22Rv1 (cell line): ENCODE measurements around the gene KCNQ1OT1.

Experiments used
- H3K27ac ChIP-seq: fragments of 450-650 bp; 2 replicates; pipeline ENCODE4 v1.5.1; 2017
- CTCF ChIP-seq: fragments of 450-650 bp; IDR thresholded peaks from 2 replicates; pipeline ENCODE4 v1.5.1; 2017; ENCODE audit warnings: mild to moderate bottlenecking
- ZFX ChIP-seq: fragments of 450-650 bp; IDR thresholded peaks from 2 replicates; pipeline ENCODE4 v1.6.1; 2017; ENCODE audit warnings: antibody characterized with exemption, borderline replicate concordance

KCNQ1OT1 gene

GRCh38 chr11:2728663-2729332, 29.0 kb upstream of the KCNQ1OT1 start:
- TF ChIP-seq CTCF (no peak), ZFX (no peak)
- no peak overlapping the region for H3K27ac ChIP-seq

GRCh38 chr11:2728128-2728662, 28.4 kb upstream of the KCNQ1OT1 start:
- TF ChIP-seq CTCF (no peak), ZFX (no peak)

DNA sequence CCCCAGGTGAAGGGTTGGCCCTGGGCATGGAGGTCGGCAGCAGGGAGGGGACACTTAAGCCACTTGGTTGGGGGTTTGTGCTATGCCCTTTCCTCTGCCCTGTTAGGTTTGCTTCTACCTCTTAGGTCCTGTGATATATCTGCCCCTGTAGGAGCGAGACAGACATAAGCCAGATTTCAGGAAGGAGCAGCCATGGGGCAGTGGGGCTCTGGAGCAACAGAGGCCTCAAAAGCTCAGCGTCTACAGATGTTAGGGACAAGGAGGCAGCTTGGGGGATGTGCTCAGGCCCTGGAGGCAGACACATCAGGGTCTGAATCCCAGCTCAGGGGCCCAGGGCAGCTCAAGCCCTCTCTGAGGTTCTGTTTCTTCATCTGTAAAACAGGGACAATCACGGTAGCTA, 27.2 kb upstream of the KCNQ1OT1 start:
- TF ChIP-seq CTCF (no peak), ZFX (no peak)
- no peak overlapping the region for H3K27ac ChIP-seq

More at GRCh38 chr11:2728128-2728662, 28.4 kb upstream of the KCNQ1OT1 start:
- H3K27ac ChIP-seq = no peak overlapping the region

DNA sequence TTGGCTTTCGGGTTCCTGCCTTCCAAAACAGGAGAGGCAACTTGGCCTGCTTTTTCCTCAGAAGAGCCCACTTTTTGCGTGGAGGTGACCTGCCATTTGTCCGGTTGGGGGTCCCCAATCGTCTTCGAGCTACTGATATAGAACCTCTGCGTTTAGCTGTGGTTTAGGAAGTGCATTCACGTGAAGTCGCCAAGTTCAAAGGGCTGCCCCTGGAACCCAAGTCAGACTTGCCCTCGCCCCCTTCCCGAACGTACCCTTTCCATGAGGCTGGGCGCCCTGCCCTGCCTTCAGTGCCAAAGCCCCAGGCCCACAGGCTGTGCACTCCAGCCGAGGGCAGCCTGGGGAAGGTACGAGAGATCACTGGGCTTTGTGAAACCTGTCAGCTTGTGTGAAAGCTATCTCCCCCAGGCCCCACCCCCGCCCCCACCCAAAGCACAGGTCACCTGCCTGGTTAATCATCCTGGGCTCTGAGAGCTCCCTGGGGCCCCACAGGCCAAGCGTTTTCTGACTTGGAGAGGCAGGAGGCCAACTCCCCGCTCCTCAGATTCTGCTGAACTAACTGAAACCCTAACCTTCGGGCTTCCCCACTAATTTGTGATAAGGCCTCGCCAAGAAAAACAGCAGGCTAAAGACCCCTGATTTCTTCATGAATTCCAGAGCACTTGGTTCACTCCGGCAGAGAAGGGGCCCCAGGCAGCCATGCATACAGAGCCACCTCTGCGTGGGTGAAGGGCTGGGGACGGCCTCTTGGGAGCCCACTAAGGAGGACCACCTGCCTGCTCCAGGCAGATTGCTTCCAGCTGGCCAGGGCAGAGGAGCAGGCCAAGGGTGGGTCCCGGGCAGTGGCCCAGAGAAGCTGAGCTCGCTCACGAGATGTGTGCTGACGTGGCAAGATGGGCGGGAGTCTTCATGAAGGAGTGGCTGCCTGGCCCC, 25.8 kb upstream of the KCNQ1OT1 start:
- no peak overlapping the region for H3K27ac ChIP-seq
- TF ChIP-seq CTCF (no peak), ZFX (no peak)

GRCh38 chr11:2724653-2725367, 25.0 kb upstream of the KCNQ1OT1 start:
- TF ChIP-seq CTCF (no peak), ZFX (no peak)

DNA sequence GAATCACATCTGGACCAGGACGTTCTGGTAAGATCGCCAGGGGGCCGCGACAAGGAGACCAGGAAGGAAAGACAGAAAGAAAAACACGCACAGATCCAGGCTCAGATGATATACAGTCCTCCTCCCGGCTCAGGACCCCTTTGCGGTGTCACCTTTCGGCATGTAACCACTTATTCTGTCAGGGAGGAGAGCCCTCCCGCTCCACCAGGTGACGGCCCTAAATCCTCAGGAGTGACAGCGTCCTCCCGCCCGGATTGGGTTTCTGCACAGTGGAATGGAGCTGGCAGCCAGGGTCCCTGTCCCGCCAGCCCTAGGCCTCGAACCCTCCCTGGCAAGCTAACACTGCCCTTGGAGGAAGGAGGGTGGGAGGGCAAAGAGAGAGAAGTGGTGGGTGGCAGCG, 24.3 kb upstream of the KCNQ1OT1 start:
- TF ChIP-seq ZFX = no peak
- TF ChIP-seq CTCF = no peak
- H3K27ac ChIP-seq = no peak overlapping the region

More at GRCh38 chr11:2724653-2725367, 25.0 kb upstream of the KCNQ1OT1 start:
- H3K27ac ChIP-seq = no peak overlapping the region
